Tibial artery (tissue), 4 donors: ENCODE measurements around the gene HTR1B.

ENCODE experiments used
- DNase-seq, 2 donors: peaks; one replicate each; pipeline ENCODE4 v3.0.0-alpha.2; 2019
- H3K27ac ChIP-seq, 2 donors: fragments of 200-600 bp; sonication (generic) in 1 of 2; 1 replicate in 1 of 2; 2 replicates in 1 of 2; pipeline ENCODE4 v1.5.1; 2018 to 2019; ENCODE audit warnings: mild to moderate bottlenecking in 1 of 2
- H3K27me3 ChIP-seq, 2 donors: fragments of 200-600 bp; sonication (generic) in 1 of 2; one replicate each; pipeline versions ENCODE4 v1.5.1 to v1.6.0; 2016 to 2019
- H3K36me3 ChIP-seq, 3 donors: fragments of 200-600 bp; sonication (generic) in 2 of 3; one replicate each; pipeline ENCODE4 v1.5.1; 2016 to 2019; ENCODE audit warnings: mild to moderate bottlenecking in 2 of 3
- H3K4me1 ChIP-seq, 4 donors: fragments of 200-600 bp; sonication (generic) in 2 of 4; 1 replicate in 3 of 4; 2 replicates in 1 of 4; pipeline ENCODE4 v1.5.1; 2016 to 2019
- H3K4me3 ChIP-seq, 2 donors: fragments of 200-600 bp; sonication (generic) in 1 of 2; 1 replicate in 1 of 2; 2 replicates in 1 of 2; pipeline ENCODE4 v1.5.1; 2018 to 2019; ENCODE audit warnings: mild to moderate bottlenecking in 2 of 2
- H3K9me3 ChIP-seq, 3 donors: fragments of 200-600 bp; sonication (generic) in 1 of 3; one replicate each; pipeline ENCODE4 v1.5.1; 2016 to 2019
- intact Hi-C: fragments of 100-400 bp; cut with DNase I; formaldehyde crosslinking; loops from one replicate; pipeline ENCODE4 v1.15.0; 2023; ENCODE audit warnings: low total_unique reads
- TF ChIP-seq, protein P1 (sequence below), 2 experiments: fragments of 200-600 bp in 1 of 2; fragments of 450-650 bp in 1 of 2; IDR thresholded peaks; one replicate each; pipeline ENCODE4 v1.5.1; 2017 to 2019; ENCODE audit warnings: antibody characterized with exemption in 2 of 2, mild to moderate bottlenecking in 1 of 2, moderate library complexity in 1 of 2

HTR1B gene

DNA sequence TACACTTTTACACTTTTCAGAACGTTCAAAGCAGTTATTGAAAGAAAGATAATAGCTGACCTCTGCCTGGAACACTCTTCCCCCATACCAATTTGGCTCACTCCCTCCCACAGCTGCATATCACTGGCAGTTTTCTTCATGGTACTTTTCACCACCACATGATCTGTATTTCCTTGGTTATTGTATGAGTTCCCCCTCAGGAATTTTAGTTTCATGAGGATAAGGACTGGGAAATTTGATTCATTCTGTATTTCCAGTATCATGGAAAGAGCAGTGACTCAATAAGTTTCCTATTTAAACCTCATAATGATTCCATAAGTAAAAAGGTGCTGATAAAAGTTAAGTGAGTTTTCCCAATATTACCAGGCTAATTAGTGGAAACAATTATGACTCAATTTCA, 16.0 kb downstream of the HTR1B start:
- DNase-seq, result no peak

DNA sequence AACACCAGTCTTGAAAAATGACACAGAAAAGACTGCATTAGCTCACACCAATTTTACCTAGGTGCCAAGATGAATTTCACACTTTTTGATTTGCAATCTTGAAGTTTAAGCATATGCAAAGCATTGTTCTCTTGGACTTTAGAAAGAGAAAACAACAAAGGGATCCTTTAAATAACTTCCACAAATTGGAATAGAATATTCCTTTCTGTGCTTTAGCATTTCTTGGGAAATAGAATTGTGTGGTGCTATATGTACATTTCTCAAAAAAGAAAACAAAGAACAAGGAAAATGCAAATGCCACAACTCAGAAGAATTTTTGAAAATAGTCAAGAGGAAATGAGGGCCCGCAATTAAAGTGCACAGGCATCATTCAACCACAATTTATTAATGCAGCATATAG, 17.0 kb downstream of the HTR1B start:
- H3K36me3 ChIP-seq, result no peaks in the 10 kb centered on the region
- DNase-seq, result no peak
- TF ChIP-seq, protein P1, sequence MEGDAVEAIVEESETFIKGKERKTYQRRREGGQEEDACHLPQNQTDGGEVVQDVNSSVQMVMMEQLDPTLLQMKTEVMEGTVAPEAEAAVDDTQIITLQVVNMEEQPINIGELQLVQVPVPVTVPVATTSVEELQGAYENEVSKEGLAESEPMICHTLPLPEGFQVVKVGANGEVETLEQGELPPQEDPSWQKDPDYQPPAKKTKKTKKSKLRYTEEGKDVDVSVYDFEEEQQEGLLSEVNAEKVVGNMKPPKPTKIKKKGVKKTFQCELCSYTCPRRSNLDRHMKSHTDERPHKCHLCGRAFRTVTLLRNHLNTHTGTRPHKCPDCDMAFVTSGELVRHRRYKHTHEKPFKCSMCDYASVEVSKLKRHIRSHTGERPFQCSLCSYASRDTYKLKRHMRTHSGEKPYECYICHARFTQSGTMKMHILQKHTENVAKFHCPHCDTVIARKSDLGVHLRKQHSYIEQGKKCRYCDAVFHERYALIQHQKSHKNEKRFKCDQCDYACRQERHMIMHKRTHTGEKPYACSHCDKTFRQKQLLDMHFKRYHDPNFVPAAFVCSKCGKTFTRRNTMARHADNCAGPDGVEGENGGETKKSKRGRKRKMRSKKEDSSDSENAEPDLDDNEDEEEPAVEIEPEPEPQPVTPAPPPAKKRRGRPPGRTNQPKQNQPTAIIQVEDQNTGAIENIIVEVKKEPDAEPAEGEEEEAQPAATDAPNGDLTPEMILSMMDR (IDR thresholded peaks at IDR 0.05), result no peak
- H3K27me3 ChIP-seq, result no peaks in the 10 kb centered on the region
- H3K4me1 ChIP-seq, result peaks cover 0 to 32% (median 4%) of the 10 kb centered on the region in 4 donors
- H3K27ac ChIP-seq, result no peak overlapping the region
- intact Hi-C loops, result no loop called here
- H3K4me3 ChIP-seq, result no peak overlapping the region
- H3K9me3 ChIP-seq, result peaks cover 0 to 5% (median 0%) of the 10 kb centered on the region in 3 donors

More for the DNA sequence above, 16.0 kb downstream of the HTR1B start:
- peaks cover 0 to 5% (median 0%) of the 10 kb centered on the region in 3 donors for H3K9me3 ChIP-seq
- H3K36me3 ChIP-seq, result no peaks in the 10 kb centered on the region
- no peak overlapping the region for H3K27ac ChIP-seq
- peaks cover 0 to 42% (median 4%) of the 10 kb centered on the region in 4 donors for H3K4me1 ChIP-seq
- no peak overlapping the region for H3K4me3 ChIP-seq
- TF ChIP-seq, protein P1 (IDR thresholded peaks at IDR 0.05), result no peak
- intact Hi-C loops, result no loop called here
- H3K27me3 ChIP-seq, result no peaks in the 10 kb centered on the region

DNA sequence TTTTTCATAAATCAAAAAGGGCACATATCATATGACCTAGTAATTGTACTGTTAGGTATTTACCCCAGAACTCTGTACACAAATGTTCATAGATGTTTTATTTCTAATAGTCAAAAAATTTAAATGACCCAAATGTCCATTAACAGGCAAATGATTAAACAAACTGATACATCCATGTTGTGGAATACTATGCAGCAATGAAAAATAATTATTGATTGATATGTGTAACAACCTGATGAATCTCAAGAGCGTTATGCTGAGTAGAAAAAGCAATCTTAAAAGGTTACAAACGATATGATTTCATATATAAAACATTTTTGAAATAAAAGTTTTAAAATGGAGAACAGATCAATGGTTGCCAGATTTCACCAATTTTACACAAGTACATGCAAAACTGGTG, 18.1 kb downstream of the HTR1B start:
- Histone ChIP-seq H3K9me3 (peaks cover 0 to 5% (median 0%) of the 10 kb centered on the region in 3 donors), H3K4me1 (peaks cover 0 to 23% (median 4%) of the 10 kb centered on the region in 4 donors), H3K4me3 (no peak overlapping the region), H3K36me3 (no peaks in the 10 kb centered on the region), H3K27me3 (no peaks in the 10 kb centered on the region), H3K27ac (no peak overlapping the region)
- TF ChIP-seq, protein P1 (IDR thresholded peaks at IDR 0.05), result no peak
- intact Hi-C loops, result no loop called here
- DNase-seq, result no peak

DNA sequence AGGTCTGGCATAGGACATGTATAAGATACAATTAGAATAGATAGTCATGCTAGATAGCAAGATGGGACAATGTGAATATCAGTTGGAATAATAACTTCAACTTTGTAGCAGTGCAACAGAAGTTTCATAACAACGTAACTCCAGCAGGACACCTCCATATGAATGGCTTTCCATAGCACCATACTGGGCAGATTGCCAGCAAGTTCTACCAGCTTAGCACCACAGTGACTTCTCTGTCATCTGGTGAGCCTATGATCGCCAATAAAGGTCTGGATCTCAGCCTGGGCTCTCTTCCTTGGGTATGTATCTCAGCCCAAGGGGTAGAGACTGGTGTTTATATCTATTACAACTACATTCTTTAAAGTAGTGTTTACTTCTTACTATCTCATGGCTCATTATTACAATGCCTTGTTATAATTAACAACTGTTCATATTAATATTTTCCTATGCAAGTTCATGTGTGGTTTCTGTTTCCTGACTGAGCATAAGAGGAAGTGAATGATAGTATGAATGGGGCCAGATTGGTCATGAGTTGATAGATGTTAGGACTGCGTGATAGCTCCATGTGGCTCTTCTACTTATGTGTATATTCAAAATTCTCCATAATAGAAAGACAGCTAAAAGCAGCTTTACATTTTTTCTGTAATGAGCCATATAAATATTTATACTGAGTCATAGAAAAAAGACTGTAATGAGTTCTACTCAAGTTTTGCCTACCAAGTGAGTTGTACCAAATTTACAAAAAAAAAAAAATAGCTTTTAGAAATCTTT, 22.9 kb downstream of the HTR1B start:
- TF ChIP-seq, protein P1 (IDR thresholded peaks at IDR 0.05), result no peak
- peaks cover 0 to 5% (median 0%) of the 10 kb centered on the region in 3 donors for H3K9me3 ChIP-seq
- H3K4me1 ChIP-seq, result no peaks in the 10 kb centered on the region
- no peak overlapping the region for H3K4me3 ChIP-seq
- DNase-seq, result no peak
- H3K36me3 ChIP-seq, result no peaks in the 10 kb centered on the region
- no peak overlapping the region for H3K27ac ChIP-seq
- H3K27me3 ChIP-seq, result no peaks in the 10 kb centered on the region
- intact Hi-C loops, result no loop called here

DNA sequence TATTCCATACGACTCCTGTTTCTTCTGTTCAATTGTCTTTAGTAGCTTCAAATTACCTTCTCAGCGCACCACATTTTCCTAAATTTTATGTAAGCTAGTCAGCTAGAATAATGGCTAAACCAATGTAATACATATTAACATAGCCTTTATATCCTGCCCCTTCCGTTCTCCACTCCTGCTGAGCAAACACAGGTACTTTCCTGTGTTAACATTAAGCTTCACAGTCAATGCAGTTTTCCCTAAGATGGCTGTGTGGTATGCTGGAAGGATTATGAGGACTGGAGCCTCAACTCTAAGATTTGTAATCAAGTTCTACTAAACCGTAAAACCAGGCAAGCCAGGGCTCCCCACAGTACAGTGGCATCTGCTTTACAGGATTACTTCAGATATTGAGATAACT, 29.4 kb downstream of the HTR1B start:
- intact Hi-C loops, result no loop called here
- H3K27me3 ChIP-seq, result no peaks in the 10 kb centered on the region
- H3K27ac ChIP-seq, result no peak overlapping the region
- no peak overlapping the region for H3K4me3 ChIP-seq
- H3K9me3 ChIP-seq, result no peaks in the 10 kb centered on the region
- no peaks in the 10 kb centered on the region for H3K36me3 ChIP-seq
- TF ChIP-seq, protein P1 (IDR thresholded peaks at IDR 0.05), result no peak
- H3K4me1 ChIP-seq, result peaks cover 0 to 7% (median 0%) of the 10 kb centered on the region in 4 donors
- no peak for DNase-seq
